Dermis blood vessel endothelial cell (primary cell): ENCODE data around the gene BICDL2. TPM values are rescaled to one million over a fixed set of nuclear protein-coding genes. Genes with fewer than 3 reads are reported as not detected.

Source experiments
- DNase-seq: peaks from one replicate; pipeline ENCODE4 v3.0.0; 2010
- total RNA-seq: library from RNA; depleted of rRNA; stranded (reverse); fragments of >200 nt; gene quantifications from 2 replicates; pipeline ENCODE4 v1.2.3, GENCODE V29; 2014

The BICDL2 gene
- total RNA-seq, 1 donor from 2014 or later = not detected

DNA sequence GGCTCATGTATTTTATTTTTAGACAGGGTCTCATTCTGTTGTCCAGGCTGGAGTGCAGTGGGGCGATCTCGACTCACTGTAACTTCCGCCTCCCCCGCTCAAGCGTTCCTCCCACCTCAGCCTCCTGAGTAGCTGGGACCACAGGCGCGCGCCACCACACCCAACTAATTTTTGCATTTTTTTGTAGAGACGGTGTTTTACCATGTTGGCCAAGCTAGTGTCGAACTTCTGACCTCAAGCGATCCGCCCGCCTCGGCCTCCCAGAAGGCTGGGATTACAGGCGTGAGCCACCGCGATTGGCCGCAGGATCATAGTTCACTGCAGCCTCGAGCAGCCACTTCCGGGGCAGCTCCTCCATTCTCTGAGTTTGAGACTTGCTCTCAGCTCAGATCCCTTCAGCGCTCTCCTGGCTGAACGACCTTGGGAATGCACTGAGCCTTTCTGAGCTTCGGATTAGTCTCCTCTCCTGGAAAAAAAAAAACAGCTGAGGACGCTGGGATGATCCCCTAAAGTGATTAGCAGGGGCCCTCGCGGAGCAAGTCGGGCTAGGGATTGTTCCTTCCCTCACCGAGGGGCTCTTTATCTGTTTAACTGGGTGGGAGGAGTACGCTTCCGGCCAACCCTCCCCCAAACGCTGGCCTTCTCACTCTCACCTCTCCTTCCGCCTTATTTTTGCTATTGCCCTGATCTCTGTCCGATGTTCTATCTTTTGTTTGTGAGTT is 55.4 kb downstream of the BICDL2 start:
- DNase-seq = no peak

DNA sequence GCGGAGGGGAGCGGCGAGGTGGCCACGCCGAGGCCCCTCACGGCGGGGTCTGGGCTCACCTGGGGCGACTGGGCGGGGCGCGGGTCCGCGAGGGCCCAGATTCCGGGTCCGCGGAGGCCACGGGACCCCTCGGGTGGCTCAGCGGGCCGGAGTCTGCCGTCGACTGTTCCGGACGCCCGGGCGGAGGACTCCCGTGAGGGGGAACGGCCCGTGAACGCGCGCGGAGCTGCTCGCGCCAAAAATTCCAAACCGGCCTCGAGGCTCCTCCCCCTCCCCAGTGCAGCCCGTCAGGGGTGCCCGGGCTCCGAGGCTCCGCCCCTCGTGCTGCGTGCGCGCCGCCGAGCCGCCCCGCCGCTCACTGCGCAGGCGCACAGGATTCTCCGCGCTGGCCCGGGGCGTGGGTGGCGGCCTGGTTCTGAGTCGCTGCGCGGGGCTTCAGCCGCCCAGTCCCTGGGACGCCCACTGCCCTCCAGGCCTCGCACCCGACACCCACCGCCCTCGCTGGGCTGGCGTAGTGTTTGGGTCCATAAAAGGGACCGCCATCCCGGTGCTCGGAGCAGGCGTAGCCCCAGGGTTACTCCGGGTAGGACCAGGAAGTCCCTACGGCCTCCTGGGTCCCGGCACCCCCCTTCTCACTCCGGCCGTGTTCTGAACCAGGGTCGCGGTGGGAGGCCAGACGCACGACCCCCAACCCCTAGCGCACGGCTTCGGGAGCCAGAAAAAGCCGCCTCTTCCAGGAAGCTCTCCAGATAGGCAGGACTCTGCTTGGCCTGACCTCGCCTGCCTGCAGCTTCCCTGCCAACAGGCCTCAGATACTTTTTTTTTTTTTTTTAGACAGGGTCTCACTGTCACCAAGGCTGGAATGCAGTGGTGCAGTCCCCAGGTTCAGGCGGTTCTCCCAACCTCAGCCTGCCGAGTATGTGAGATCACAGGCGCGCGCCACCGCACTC is 56.2 kb downstream of the BICDL2 start, which contains the start of gene PKMYT1:
PKMYT1 (minus strand) TSS at position 220 of the 950 bp plus-strand sequence. CDS start 789 bp downstream, outside the sequence.
- peak; percentile 90 for DNase-seq

DNA sequence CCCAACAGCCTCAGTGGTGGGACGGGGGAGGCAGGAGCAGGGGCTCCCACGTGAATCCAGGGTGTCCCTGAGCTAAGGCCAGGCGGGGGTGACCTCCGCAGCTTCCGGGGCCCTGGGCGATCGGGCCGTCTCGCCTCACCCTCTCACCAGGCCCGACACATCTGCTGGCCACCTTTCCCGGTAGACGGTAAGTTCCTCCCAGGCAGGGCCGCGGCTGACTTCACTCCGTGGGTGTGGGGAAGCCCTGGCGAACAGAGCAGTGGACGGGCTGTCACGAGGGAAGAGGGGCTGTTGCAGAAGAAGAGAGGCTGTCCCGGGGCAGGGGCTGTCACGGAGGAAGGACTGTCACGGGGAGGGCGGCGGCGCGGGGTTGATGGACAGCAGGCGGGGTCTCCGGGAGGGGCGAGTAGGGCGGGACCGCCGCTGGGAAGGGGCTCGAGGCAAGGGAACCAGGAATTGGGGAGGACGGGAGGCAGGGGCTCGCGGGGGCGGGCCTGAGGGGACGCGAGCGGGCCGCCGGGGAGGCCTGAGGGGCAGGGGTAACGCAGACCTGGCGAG is 57.0 kb downstream of the BICDL2 start:
- no peak for DNase-seq

Other genes with a start within 250 kb of the BICDL2 start
- gene PRSS33, start 249.4 kb downstream of the BICDL2 start, total RNA-seq = not detected in 2 replicates
- not detected in 2 replicates for gene PRSS41, start 238.5 kb downstream of the BICDL2 start, total RNA-seq
- 1.0 and 2.1 TPM in 2 replicates for gene PRSS21, start 219.7 kb downstream of the BICDL2 start, total RNA-seq
- gene ZG16B, start 206.6 kb downstream of the BICDL2 start, total RNA-seq = 0.19 and 0.68 TPM in 2 replicates
- not detected in 2 replicates for gene PRSS22, start 178.8 kb downstream of the BICDL2 start, total RNA-seq
- gene FLYWCH2, start 153.7 kb downstream of the BICDL2 start, total RNA-seq = 36.0 and 72.2 TPM in 2 replicates
- 39.5 and 41.0 TPM in 2 replicates for gene FLYWCH1, start 125.0 kb downstream of the BICDL2 start, total RNA-seq
- not detected in 2 replicates for gene KREMEN2, start 72.7 kb downstream of the BICDL2 start, total RNA-seq
- gene PAQR4, start 67.6 kb downstream of the BICDL2 start, total RNA-seq = 9.4 and 12.8 TPM in 2 replicates
- 4.4 and 10.6 TPM in 2 replicates for gene PKMYT1, start 56.5 kb downstream of the BICDL2 start, total RNA-seq
- gene CLDN9, start 24.0 kb downstream of the BICDL2 start, total RNA-seq = not detected in 2 replicates
- not detected in 2 replicates for gene CLDN6, start 18.8 kb downstream of the BICDL2 start, total RNA-seq
- gene TNFRSF12A, start 16.6 kb downstream of the BICDL2 start, total RNA-seq = 45.4 and 48.2 TPM in 2 replicates
- 2.6 and 5.2 TPM in 2 replicates for gene HCFC1R1, start 13.0 kb downstream of the BICDL2 start, total RNA-seq
- 21.4 and 25.4 TPM in 2 replicates for gene THOC6, start 12.9 kb downstream of the BICDL2 start, total RNA-seq
- 0.09 TPM in 1 of 2 replicates, not detected in the other for gene MMP25, start 9.6 kb upstream of the BICDL2 start, total RNA-seq
- gene IL32, start 28.7 kb upstream of the BICDL2 start, total RNA-seq = 29.5 and 133 TPM in 2 replicates
- gene ZSCAN10, start 62.4 kb upstream of the BICDL2 start, total RNA-seq = not detected in 2 replicates
- gene ZNF205, start 75.6 kb upstream of the BICDL2 start, total RNA-seq = 26.2 and 30.2 TPM in 2 replicates
- 6.6 and 14.6 TPM in 2 replicates for gene ZNF213, start 98.1 kb upstream of the BICDL2 start, total RNA-seq
- gene OR1F1, start 151.3 kb upstream of the BICDL2 start, total RNA-seq = not detected in 2 replicates
- 11.2 and 11.6 TPM in 2 replicates for gene ZNF200, start 198.2 kb upstream of the BICDL2 start, total RNA-seq
- gene MEFV, start 219.7 kb upstream of the BICDL2 start, total RNA-seq = under 0.01 and 0.05 TPM in 2 replicates
- 57.5 and 59.4 TPM in 2 replicates for gene ZNF263, start 246.5 kb upstream of the BICDL2 start, total RNA-seq